Measurements from ENCODE around the gene HERC3.

The HERC3 gene

GRCh38 chr4:88660446-88661294 lies 68.4 kb downstream of the HERC3 start:
- DNase-seq (ENCODE audit: low read depth), result peak; percentile 75

- peak; percentile 90 for DNase-seq (ENCODE audit: low read depth)
These were observed 69.5 kb downstream of the HERC3 start for GRCh38 chr4:88661739-88662138.

- DNase-seq (ENCODE audit: low read depth), result peak; percentile 39
These were observed 80.7 kb downstream of the HERC3 start for GRCh38 chr4:88672987-88673386.

- DNase-seq (ENCODE audit: low read depth), result no peak
These were observed 81.6 kb downstream of the HERC3 start for GRCh38 chr4:88673886-88674285.

- DNase-seq (ENCODE audit: low read depth), result peak; percentile 35
These were observed 82.3 kb downstream of the HERC3 start for GRCh38 chr4:88674565-88674964.

GRCh38 chr4:88674979-88675378 lies 82.7 kb downstream of the HERC3 start:
- DNase-seq (ENCODE audit: low read depth), result peak; percentile 63

- DNase-seq (ENCODE audit: low read depth), result no peak
These were observed 83.3 kb downstream of the HERC3 start for GRCh38 chr4:88675543-88675942.

GRCh38 chr4:88681209-88681608 lies 88.9 kb downstream of the HERC3 start:
- no peak for DNase-seq (ENCODE audit: low read depth)

GRCh38 chr4:88690355-88690754 lies 98.1 kb downstream of the HERC3 start:
- peak; percentile 61 for DNase-seq (ENCODE audit: low read depth)

- DNase-seq (ENCODE audit: low read depth), result no peak
These were observed 101.5 kb downstream of the HERC3 start for GRCh38 chr4:88693792-88694191.

- DNase-seq (ENCODE audit: low read depth), result no peak
These were observed 104.3 kb downstream of the HERC3 start for GRCh38 chr4:88696630-88697029.

- DNase-seq (ENCODE audit: low read depth), result peak; percentile 45
These were observed 104.9 kb downstream of the HERC3 start for GRCh38 chr4:88697141-88697540.

- peak; percentile 74 for DNase-seq (ENCODE audit: low read depth)
These were observed 105.5 kb downstream of the HERC3 start, which contains the start of gene NAP1L5 for GRCh38 chr4:88697588-88698329. TSS of gene NAP1L5 (minus strand) at chr4:88697829. CDS start at chr4:88697754, 75 bp downstream.

GRCh38 chr4:88698519-88698918 lies 106.2 kb downstream of the HERC3 start:
- DNase-seq (ENCODE audit: low read depth), result no peak

GRCh38 chr4:88702782-88703181 lies 110.5 kb downstream of the HERC3 start:
- DNase-seq (ENCODE audit: low read depth), result no peak

GRCh38 chr4:88705223-88705622 lies 112.9 kb downstream of the HERC3 start:
- no peak for DNase-seq (ENCODE audit: low read depth)

GRCh38 chr4:88705805-88706492 lies 113.7 kb downstream of the HERC3 start:
- DNase-seq (ENCODE audit: low read depth), result peak; percentile 84

- DNase-seq (ENCODE audit: low read depth), result peak; percentile 74
These were observed 114.3 kb downstream of the HERC3 start for GRCh38 chr4:88706574-88706973.

GRCh38 chr4:88709989-88710388 lies 117.7 kb downstream of the HERC3 start:
- DNase-seq (ENCODE audit: low read depth), result no peak

GRCh38 chr4:88713782-88714181 lies 121.5 kb downstream of the HERC3 start:
- DNase-seq (ENCODE audit: low read depth), result no peak

GRCh38 chr4:88718098-88718497 lies 125.8 kb downstream of the HERC3 start:
- no peak for DNase-seq (ENCODE audit: low read depth)

- DNase-seq (ENCODE audit: low read depth), result no peak
These were observed 127.1 kb downstream of the HERC3 start for GRCh38 chr4:88719381-88719780.

Measured in EH (cell line).